Measurements from ENCODE around the gene MED29. TPM values are rescaled to one million over a fixed set of nuclear protein-coding genes. Genes with fewer than 3 reads are reported as not detected.

MED29 gene
- total and polyA plus RNA-seq, 2 of the 4 experiments (the other 2 are of a cell fraction) = 17.6 to 28.8 TPM

DNA sequence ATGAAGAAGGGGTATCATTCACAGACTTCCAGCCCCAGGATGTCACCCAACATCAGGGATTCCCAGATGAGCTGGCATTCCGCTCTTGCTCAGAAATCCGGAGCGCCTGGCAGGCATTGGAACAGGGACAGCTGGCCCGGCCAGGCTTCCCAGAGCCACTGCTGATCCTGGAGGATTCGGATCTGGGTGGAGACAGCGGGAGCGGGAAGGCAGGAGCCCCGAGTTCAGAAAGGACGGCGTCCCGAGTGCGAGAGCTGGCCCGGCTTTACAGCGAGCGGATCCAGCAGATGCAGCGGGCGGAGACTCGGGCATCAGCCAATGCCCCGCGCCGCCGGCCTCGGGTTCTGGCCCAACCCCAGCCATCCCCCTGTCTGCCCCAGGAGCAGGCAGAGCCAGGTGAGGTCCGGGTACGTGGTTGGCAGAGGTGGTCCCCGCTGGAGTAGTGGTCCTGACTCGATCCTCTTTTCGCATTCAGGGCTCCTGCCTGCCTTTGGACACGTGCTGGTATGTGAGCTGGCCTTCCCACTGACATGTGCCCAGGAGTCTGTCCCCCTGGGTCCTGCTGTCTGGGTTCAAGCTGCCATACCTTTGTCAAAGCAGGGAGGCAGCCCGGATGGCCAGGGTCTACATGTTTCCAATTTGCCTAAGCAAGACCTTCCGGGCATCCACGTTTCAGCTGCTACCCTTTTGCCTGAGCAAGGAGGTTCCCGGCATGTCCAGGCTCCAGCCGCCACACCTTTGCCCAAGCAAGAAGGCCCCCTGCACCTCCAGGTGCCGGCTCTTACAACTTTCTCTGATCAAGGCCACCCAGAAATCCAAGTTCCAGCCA lies 32.3 kb downstream of the MED29 start:
- in situ Hi-C loops (cut with MboI; ENCODE audit: low sequenced_read_pairs) = no loop called here
- H2AK5ac ChIP-seq (ENCODE audit: low read depth, low read length) = no peak overlapping the region
- H4K20me1 ChIP-seq (ENCODE audit: insufficient read depth, low read length) = peaks cover 16% of the 10 kb centered on the region
- dilution Hi-C loops (cut with HindIII; ENCODE audit: low sequenced_read_pairs, unreplicated experiment) = no loop called here
- H2BK20ac ChIP-seq (ENCODE audit: low read depth, low read length) = no peak overlapping the region
- no peak overlapping the region for H3K4me3 ChIP-seq (ENCODE audit: insufficient read depth, low read depth, low read length)
- ChIA-PET CTCF (interaction anchor here (0.5 kb wide), 1 partner anchor 17 kb away, joined by 8 read pairs; no protein-coding TSS in a partner anchor), POLR2A (ENCODE audit: unreplicated experiment) (interaction anchor here (0.6 kb wide), 1 partner anchor 17 kb away, joined by 8 read pairs; no protein-coding TSS in a partner anchor)
- no peak overlapping the region for H3K27ac ChIP-seq (ENCODE audit: insufficient read depth, low read length)
- H3K56ac ChIP-seq (ENCODE audit: extremely low read depth, insufficient read depth, low read length) = no peak overlapping the region
- H3K27me3 ChIP-seq (ENCODE audit: control insufficient read depth, insufficient read depth, low read length) = no peaks in the 10 kb centered on the region
- no peak overlapping the region for H4K91ac ChIP-seq (ENCODE audit: insufficient read depth, low read depth, low read length)
- ATAC-seq (ENCODE audit: low read depth) (no peak), DNase-seq (no peak)
- TF ChIP-seq MAZ (IDR thresholded peaks at IDR 0.05; ENCODE audit: borderline replicate concordance, low read depth, low read length) = no peak
- TF ChIP-seq, protein P1, sequence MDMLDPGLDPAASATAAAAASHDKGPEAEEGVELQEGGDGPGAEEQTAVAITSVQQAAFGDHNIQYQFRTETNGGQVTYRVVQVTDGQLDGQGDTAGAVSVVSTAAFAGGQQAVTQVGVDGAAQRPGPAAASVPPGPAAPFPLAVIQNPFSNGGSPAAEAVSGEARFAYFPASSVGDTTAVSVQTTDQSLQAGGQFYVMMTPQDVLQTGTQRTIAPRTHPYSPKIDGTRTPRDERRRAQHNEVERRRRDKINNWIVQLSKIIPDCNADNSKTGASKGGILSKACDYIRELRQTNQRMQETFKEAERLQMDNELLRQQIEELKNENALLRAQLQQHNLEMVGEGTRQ (IDR thresholded peaks at IDR 0.05; ENCODE audit: low read depth, low read length) = no peak
- no peak for TF ChIP-seq NFE2L2 (IDR thresholded peaks at IDR 0.05; ENCODE audit: low read depth, low read length)
- no peak for TF ChIP-seq RAD21 (IDR thresholded peaks at IDR 0.05; ENCODE audit: low read length)
- TF ChIP-seq SMC3 (IDR thresholded peaks at IDR 0.05; ENCODE audit: low read depth, low read length) = no peak
- TF ChIP-seq, protein P2, sequence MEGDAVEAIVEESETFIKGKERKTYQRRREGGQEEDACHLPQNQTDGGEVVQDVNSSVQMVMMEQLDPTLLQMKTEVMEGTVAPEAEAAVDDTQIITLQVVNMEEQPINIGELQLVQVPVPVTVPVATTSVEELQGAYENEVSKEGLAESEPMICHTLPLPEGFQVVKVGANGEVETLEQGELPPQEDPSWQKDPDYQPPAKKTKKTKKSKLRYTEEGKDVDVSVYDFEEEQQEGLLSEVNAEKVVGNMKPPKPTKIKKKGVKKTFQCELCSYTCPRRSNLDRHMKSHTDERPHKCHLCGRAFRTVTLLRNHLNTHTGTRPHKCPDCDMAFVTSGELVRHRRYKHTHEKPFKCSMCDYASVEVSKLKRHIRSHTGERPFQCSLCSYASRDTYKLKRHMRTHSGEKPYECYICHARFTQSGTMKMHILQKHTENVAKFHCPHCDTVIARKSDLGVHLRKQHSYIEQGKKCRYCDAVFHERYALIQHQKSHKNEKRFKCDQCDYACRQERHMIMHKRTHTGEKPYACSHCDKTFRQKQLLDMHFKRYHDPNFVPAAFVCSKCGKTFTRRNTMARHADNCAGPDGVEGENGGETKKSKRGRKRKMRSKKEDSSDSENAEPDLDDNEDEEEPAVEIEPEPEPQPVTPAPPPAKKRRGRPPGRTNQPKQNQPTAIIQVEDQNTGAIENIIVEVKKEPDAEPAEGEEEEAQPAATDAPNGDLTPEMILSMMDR (conservative IDR thresholded peaks at IDR 0.05; ENCODE audit: low read depth, low read length) = no peak
- no peak overlapping the region for H4K5ac ChIP-seq (ENCODE audit: low read depth, low read length)
- H3K4me2 ChIP-seq (ENCODE audit: low read depth, low read length) = no peak overlapping the region
- no TSS peak for BruUV-seq (replicated peaks)
- no peak overlapping the region for H2BK120ac ChIP-seq (ENCODE audit: low read depth, low read length)
- no peak overlapping the region for H4K8ac ChIP-seq (ENCODE audit: low read depth in 2 of 2, low read length in 2 of 2)
- H2AFZ ChIP-seq (replicated peaks; ENCODE audit: low read length, poor library complexity) = no peak overlapping the region
- no peak overlapping the region for H2BK5ac ChIP-seq (ENCODE audit: low read depth, low read length, poor library complexity, severe bottlenecking)
- H3K9me1 ChIP-seq (ENCODE audit: insufficient read depth, low read length) = peaks cover 11% of the 10 kb centered on the region
- peaks cover 5% of the 10 kb centered on the region for H3K4me1 ChIP-seq (ENCODE audit: control insufficient read depth, insufficient read depth, low read length)
- 89% methylated on average over 21 of the region's 35 CpGs; no CpG with 5 or more reads in 1 of the 2 experiments for WGBS, 2 experiments (ENCODE audit: extremely low coverage in 2 of 2, insufficient read length in 1 of 2)
- H3K4ac ChIP-seq (ENCODE audit: low read depth, low read length) = no peak overlapping the region
- H3K23ac ChIP-seq (ENCODE audit: low read depth, low read length) = no peak overlapping the region
- no peak overlapping the region for H3K9ac ChIP-seq (ENCODE audit: low read depth, low read length)
- no peak overlapping the region for H2BK15ac ChIP-seq (ENCODE audit: low read depth, low read length)
- no peaks in the 10 kb centered on the region for H3K9me3 ChIP-seq (ENCODE audit: control insufficient read depth, insufficient read depth, low read length)
- no peak overlapping the region for H2AK9ac ChIP-seq (replicated peaks; ENCODE audit: low read depth, low read length, poor library complexity)
- H3K79me1 ChIP-seq (ENCODE audit: low read depth in 1 of 2, low read length in 2 of 2) = peaks cover 7 to 62% of the 10 kb centered on the region in 2 experiments
- H3K18ac ChIP-seq (ENCODE audit: low read depth, low read length) = no peak overlapping the region
- intact Hi-C loops (cut with micrococcal nuclease) = no loop called here
- H3K36me3 ChIP-seq (ENCODE audit: control insufficient read depth, insufficient read depth, low read length) = peaks cover 63% of the 10 kb centered on the region
- H3K14ac ChIP-seq (replicated peaks; ENCODE audit: low read depth, low read length) = no peak overlapping the region
